HEK293 (cell line): ENCODE measurements around the gene CRYZ.
A peak's percentile ranks its signal among the peaks of the same experiment; 100 is the strongest.

Source experiments
- FEZF1 ChIP-seq: fragments of 450-650 bp; formaldehyde crosslinking; IDR thresholded peaks from 2 replicates; pipeline ENCODE4 v1.5.1; 2016; ENCODE audit warnings: missing biosample characterization, missing genetic modification characterization
- GLIS2 ChIP-seq: fragments of 450-650 bp; formaldehyde crosslinking; IDR thresholded peaks from 2 replicates; pipeline ENCODE4 v1.5.1; 2016; ENCODE audit warnings: missing biosample characterization, missing genetic modification characterization
- INSM2 ChIP-seq: fragments of 450-650 bp; formaldehyde crosslinking; IDR thresholded peaks from 2 replicates; pipeline ENCODE4 v1.5.1; 2016; ENCODE audit warnings: missing biosample characterization, missing genetic modification characterization
- PRDM10 ChIP-seq: fragments of 450-650 bp; formaldehyde crosslinking; IDR thresholded peaks from 2 replicates; pipeline ENCODE4 v1.5.1; 2016; ENCODE audit warnings: missing biosample characterization, missing genetic modification characterization
- RBAK ChIP-seq: fragments of 450-650 bp; formaldehyde crosslinking; IDR thresholded peaks from 2 replicates; pipeline ENCODE4 v1.5.1; 2016; ENCODE audit warnings: missing biosample characterization, missing genetic modification characterization
- SP7 ChIP-seq: fragments of 450-650 bp; formaldehyde crosslinking; IDR thresholded peaks from 2 replicates; pipeline ENCODE4 v1.5.1; 2016; ENCODE audit warnings: missing biosample characterization, missing genetic modification characterization
- YY2 ChIP-seq: fragments of 450-650 bp; formaldehyde crosslinking; IDR thresholded peaks from 2 replicates; pipeline ENCODE4 v1.5.1; 2016; ENCODE audit warnings: missing biosample characterization, missing genetic modification characterization
- ZBTB7A ChIP-seq: fragments of 450-650 bp; formaldehyde crosslinking; IDR thresholded peaks from 2 replicates; pipeline ENCODE4 v1.5.1; 2016; ENCODE audit warnings: low read depth, missing biosample characterization, missing genetic modification characterization
- ZNF157 ChIP-seq: fragments of 450-650 bp; formaldehyde crosslinking; IDR thresholded peaks from 2 replicates; pipeline ENCODE4 v1.5.1; 2016; ENCODE audit warnings: missing biosample characterization, missing genetic modification characterization
- ZNF202 ChIP-seq: fragments of 450-650 bp; formaldehyde crosslinking; IDR thresholded peaks from 2 replicates; pipeline ENCODE4 v1.5.1; 2016; ENCODE audit warnings: missing biosample characterization, missing genetic modification characterization, borderline replicate concordance
- ZNF223 ChIP-seq: fragments of 450-650 bp; formaldehyde crosslinking; IDR thresholded peaks from 2 replicates; pipeline ENCODE4 v1.5.1; 2016; ENCODE audit warnings: missing biosample characterization, missing genetic modification characterization
- ZNF394 ChIP-seq: fragments of 450-650 bp; formaldehyde crosslinking; IDR thresholded peaks from 2 replicates; pipeline ENCODE4 v1.5.1; 2016; ENCODE audit warnings: missing biosample characterization, missing genetic modification characterization, mild to moderate bottlenecking, moderate library complexity, borderline replicate concordance
- ZNF404 ChIP-seq: fragments of 450-650 bp; formaldehyde crosslinking; IDR thresholded peaks from 2 replicates; pipeline ENCODE4 v1.5.1; 2017; ENCODE audit warnings: missing biosample characterization, missing genetic modification characterization
- ZNF521 ChIP-seq: fragments of 450-650 bp; formaldehyde crosslinking; IDR thresholded peaks from 2 replicates; pipeline ENCODE4 v1.5.1; 2017; ENCODE audit warnings: missing biosample characterization, mild to moderate bottlenecking, missing genetic modification characterization
- ZNF548 ChIP-seq: fragments of 450-650 bp; formaldehyde crosslinking; IDR thresholded peaks from 2 replicates; pipeline ENCODE4 v1.5.1; 2016; ENCODE audit warnings: missing biosample characterization, missing genetic modification characterization
- ZNF596 ChIP-seq: fragments of 450-650 bp; IDR thresholded peaks from 2 replicates; pipeline ENCODE4 v1.5.0; 2018; ENCODE audit warnings: missing biosample characterization, mild to moderate bottlenecking, missing genetic modification characterization, moderate library complexity
- ZNF600 ChIP-seq: fragments of 450-650 bp; formaldehyde crosslinking; IDR thresholded peaks from 2 replicates; pipeline ENCODE4 v1.5.1; 2016; ENCODE audit warnings: missing biosample characterization, missing genetic modification characterization
- ZNF660 ChIP-seq: fragments of 450-650 bp; IDR thresholded peaks from 2 replicates; pipeline ENCODE4 v1.5.1; 2018; ENCODE audit warnings: missing biosample characterization, mild to moderate bottlenecking, missing genetic modification characterization
- ZNF701 ChIP-seq: fragments of 450-650 bp; formaldehyde crosslinking; IDR thresholded peaks from 2 replicates; pipeline ENCODE4 v1.5.1; 2016; ENCODE audit warnings: missing biosample characterization, missing genetic modification characterization
- ZNF777 ChIP-seq: fragments of 450-650 bp; formaldehyde crosslinking; IDR thresholded peaks from 2 replicates; pipeline ENCODE4 v1.5.1; 2017; ENCODE audit warnings: missing biosample characterization, missing genetic modification characterization, borderline replicate concordance
- TF ChIP-seq, protein P1 (sequence below): fragments of 450-650 bp; formaldehyde crosslinking; conservative IDR thresholded peaks from 2 replicates; pipeline ENCODE4 v1.5.1; 2016; ENCODE audit warnings: low read depth, missing biosample characterization, missing genetic modification characterization
- TF ChIP-seq, protein P2 (sequence below): fragments of 450-650 bp; formaldehyde crosslinking; IDR thresholded peaks from 2 replicates; pipeline ENCODE4 v1.5.1; 2016; ENCODE audit warnings: missing biosample characterization, missing genetic modification characterization, borderline replicate concordance
- TF ChIP-seq, protein P3 (sequence below): fragments of 450-650 bp; formaldehyde crosslinking; IDR thresholded peaks from 2 replicates; pipeline ENCODE4 v1.5.1; 2016; ENCODE audit warnings: missing biosample characterization, missing genetic modification characterization

Gene CRYZ

GRCh38 chr1:74732960-74733603 lies at the start of gene CRYZ, which contains the start of gene TYW3 (continued):
- peak; percentile 95 for TF ChIP-seq PRDM10 (tag by site-specific recombination)
- TF ChIP-seq RBAK (tag by site-specific recombination): no peak
- TF ChIP-seq INSM2 (tag by site-specific recombination): peak; percentile 37
- TF ChIP-seq ZNF404 (tag by site-specific recombination): no peak
- TF ChIP-seq ZNF394 (tag by site-specific recombination): peak; percentile 72; the same call in 1 of the 2 replicates
- no peak for TF ChIP-seq ZNF157 (tag by site-specific recombination)
- TF ChIP-seq ZNF660 (tag by site-specific recombination): no peak; the same call in 1 of the 2 replicates
- no peak for TF ChIP-seq GLIS2 (tag by site-specific recombination)
- peak; percentile 76 for TF ChIP-seq SP7 (tag by site-specific recombination)
- peak; percentile 96 for TF ChIP-seq YY2 (tag by site-specific recombination)
- TF ChIP-seq, protein P1, sequence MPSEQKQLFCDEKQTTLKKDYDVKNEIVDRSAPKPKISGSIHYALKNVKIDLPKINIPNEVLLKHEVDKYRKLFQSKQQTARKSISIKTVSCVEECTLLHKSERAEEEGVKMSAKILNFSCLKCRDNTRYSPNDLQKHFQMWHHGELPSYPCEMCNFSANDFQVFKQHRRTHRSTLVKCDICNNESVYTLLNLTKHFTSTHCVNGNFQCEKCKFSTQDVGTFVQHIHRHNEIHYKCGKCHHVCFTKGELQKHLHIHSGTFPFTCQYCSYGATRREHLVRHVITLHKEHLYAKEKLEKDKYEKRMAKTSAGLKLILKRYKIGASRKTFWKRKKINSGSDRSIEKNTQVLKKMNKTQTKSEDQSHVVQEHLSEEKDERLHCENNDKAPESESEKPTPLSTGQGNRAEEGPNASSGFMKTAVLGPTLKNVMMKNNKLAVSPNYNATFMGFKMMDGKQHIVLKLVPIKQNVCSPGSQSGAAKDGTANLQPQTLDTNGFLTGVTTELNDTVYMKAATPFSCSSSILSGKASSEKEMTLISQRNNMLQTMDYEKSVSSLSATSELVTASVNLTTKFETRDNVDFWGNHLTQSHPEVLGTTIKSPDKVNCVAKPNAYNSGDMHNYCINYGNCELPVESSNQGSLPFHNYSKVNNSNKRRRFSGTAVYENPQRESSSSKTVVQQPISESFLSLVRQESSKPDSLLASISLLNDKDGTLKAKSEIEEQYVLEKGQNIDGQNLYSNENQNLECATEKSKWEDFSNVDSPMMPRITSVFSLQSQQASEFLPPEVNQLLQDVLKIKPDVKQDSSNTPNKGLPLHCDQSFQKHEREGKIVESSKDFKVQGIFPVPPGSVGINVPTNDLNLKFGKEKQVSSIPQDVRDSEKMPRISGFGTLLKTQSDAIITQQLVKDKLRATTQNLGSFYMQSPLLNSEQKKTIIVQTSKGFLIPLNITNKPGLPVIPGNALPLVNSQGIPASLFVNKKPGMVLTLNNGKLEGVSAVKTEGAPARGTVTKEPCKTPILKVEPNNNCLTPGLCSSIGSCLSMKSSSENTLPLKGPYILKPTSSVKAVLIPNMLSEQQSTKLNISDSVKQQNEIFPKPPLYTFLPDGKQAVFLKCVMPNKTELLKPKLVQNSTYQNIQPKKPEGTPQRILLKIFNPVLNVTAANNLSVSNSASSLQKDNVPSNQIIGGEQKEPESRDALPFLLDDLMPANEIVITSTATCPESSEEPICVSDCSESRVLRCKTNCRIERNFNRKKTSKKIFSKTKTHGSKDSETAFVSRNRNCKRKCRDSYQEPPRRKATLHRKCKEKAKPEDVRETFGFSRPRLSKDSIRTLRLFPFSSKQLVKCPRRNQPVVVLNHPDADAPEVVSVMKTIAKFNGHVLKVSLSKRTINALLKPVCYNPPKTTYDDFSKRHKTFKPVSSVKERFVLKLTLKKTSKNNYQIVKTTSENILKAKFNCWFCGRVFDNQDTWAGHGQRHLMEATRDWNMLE: peak; percentile 86
- TF ChIP-seq, protein P2, sequence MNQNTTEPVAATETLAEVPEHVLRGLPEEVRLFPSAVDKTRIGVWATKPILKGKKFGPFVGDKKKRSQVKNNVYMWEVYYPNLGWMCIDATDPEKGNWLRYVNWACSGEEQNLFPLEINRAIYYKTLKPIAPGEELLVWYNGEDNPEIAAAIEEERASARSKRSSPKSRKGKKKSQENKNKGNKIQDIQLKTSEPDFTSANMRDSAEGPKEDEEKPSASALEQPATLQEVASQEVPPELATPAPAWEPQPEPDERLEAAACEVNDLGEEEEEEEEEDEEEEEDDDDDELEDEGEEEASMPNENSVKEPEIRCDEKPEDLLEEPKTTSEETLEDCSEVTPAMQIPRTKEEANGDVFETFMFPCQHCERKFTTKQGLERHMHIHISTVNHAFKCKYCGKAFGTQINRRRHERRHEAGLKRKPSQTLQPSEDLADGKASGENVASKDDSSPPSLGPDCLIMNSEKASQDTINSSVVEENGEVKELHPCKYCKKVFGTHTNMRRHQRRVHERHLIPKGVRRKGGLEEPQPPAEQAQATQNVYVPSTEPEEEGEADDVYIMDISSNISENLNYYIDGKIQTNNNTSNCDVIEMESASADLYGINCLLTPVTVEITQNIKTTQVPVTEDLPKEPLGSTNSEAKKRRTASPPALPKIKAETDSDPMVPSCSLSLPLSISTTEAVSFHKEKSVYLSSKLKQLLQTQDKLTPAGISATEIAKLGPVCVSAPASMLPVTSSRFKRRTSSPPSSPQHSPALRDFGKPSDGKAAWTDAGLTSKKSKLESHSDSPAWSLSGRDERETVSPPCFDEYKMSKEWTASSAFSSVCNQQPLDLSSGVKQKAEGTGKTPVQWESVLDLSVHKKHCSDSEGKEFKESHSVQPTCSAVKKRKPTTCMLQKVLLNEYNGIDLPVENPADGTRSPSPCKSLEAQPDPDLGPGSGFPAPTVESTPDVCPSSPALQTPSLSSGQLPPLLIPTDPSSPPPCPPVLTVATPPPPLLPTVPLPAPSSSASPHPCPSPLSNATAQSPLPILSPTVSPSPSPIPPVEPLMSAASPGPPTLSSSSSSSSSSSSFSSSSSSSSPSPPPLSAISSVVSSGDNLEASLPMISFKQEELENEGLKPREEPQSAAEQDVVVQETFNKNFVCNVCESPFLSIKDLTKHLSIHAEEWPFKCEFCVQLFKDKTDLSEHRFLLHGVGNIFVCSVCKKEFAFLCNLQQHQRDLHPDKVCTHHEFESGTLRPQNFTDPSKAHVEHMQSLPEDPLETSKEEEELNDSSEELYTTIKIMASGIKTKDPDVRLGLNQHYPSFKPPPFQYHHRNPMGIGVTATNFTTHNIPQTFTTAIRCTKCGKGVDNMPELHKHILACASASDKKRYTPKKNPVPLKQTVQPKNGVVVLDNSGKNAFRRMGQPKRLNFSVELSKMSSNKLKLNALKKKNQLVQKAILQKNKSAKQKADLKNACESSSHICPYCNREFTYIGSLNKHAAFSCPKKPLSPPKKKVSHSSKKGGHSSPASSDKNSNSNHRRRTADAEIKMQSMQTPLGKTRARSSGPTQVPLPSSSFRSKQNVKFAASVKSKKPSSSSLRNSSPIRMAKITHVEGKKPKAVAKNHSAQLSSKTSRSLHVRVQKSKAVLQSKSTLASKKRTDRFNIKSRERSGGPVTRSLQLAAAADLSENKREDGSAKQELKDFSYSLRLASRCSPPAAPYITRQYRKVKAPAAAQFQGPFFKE: no peak
- no peak for TF ChIP-seq ZBTB7A
- TF ChIP-seq ZNF777 (tag by site-specific recombination): no peak
- TF ChIP-seq ZNF548 (tag by site-specific recombination): no peak
- no peak for TF ChIP-seq ZNF202
- TF ChIP-seq ZNF521 (tag by site-specific recombination): no peak
- no peak for TF ChIP-seq FEZF1
- TF ChIP-seq ZNF223 (tag by site-specific recombination): no peak
- TF ChIP-seq, protein P3, sequence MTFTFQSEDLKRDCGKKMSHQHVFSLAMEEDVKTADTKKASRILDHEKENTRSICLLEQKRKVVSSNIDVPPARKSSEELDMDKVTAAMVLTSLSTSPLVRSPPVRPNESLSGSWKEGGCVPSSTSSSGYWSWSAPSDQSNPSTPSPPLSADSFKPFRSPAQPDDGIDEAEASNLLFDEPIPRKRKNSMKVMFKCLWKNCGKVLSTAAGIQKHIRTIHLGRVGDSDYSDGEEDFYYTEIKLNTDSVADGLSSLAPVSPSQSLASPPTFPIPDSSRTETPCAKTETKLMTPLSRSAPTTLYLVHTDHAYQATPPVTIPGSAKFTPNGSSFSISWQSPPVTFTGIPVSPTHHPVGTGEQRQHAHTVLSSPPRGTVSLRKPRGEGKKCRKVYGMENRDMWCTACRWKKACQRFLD (tag by site-specific recombination): no peak
- TF ChIP-seq ZNF600 (tag by site-specific recombination): peak; percentile 85
- TF ChIP-seq ZNF701 (tag by site-specific recombination): no peak
- no peak for TF ChIP-seq ZNF596 (tag by site-specific recombination)
